Heart left ventricle (tissue), 16 donors: Measurements from ENCODE around the gene POU2AF1. TPM values are rescaled to one million over a fixed set of nuclear protein-coding genes. Genes with fewer than 3 reads are reported as not detected.

Source experiments
- ATAC-seq, 4 donors: fragments of 200-7000 bp; cut with Tn5 transposase; one replicate each; pipeline ENCODE4 v1.9.1; 2020 to 2022; ENCODE audit warnings: moderate library complexity in 4 of 4, mild to moderate bottlenecking in 3 of 4, moderate number of reproducible peaks in 1 of 4
- DNase-seq, 5 donors: peaks; one replicate each; pipeline ENCODE4 v3.0.0-alpha.2; 2020
- H3K27ac ChIP-seq, 12 donors: fragments of 200-600 bp; sonication (generic) in 4 of 12; one replicate each; pipeline versions ENCODE4 v1.5.0 to v1.8.0; 2016 to 2022; ENCODE audit warnings: mild to moderate bottlenecking in 2 of 12
- H3K27me3 ChIP-seq, 9 donors: fragments of 200-600 bp; sonication (generic) in 2 of 9; one replicate each; pipeline versions ENCODE4 v1.5.1 to v1.8.0; 2016 to 2022; ENCODE audit warnings: mild to moderate bottlenecking in 3 of 9
- H3K36me3 ChIP-seq, 9 donors: fragments of 200-600 bp; sonication (generic) in 2 of 9; one replicate each; pipeline versions ENCODE4 v1.5.0 to v1.8.0; 2018 to 2022; ENCODE audit warnings: mild to moderate bottlenecking in 2 of 9
- H3K4me1 ChIP-seq, 12 donors: fragments of 200-600 bp; sonication (generic) in 4 of 12; one replicate each; pipeline versions ENCODE4 v1.5.0 to v1.8.0; 2016 to 2022; ENCODE audit warnings: mild to moderate bottlenecking in 3 of 12
- H3K4me3 ChIP-seq, 12 donors: fragments of 200-600 bp; sonication (generic) in 4 of 12; one replicate each; pipeline versions ENCODE4 v1.5.0 to v1.8.0; 2017 to 2022; ENCODE audit warnings: mild to moderate bottlenecking in 9 of 12, moderate library complexity in 4 of 12
- H3K9me3 ChIP-seq, 12 donors: fragments of 200-600 bp; sonication (generic) in 4 of 12; one replicate each; pipeline versions ENCODE4 v1.5.0 to v1.8.0; 2016 to 2022; ENCODE audit warnings: mild to moderate bottlenecking in 1 of 12
- POLR2A ChIP-seq, 2 donors: fragments of 450-650 bp; IDR thresholded peaks; one replicate each; pipeline ENCODE4 v1.6.1; 2017; ENCODE audit warnings: antibody characterized with exemption in 2 of 2, mild to moderate bottlenecking in 2 of 2, moderate library complexity in 2 of 2
- WGBS, 4 donors: extraction: QIAGEN DNeasy Blood & Tissue Kit in 2 of 4; methylation state at CpG; one replicate each; pipeline versions ENCODE4 v1.1.5 to v1.1.7; 2013 to 2018; 5-methylcytosine and 5-hydroxymethylcytosine counted together
- intact Hi-C, 10 donors: fragments of 100-400 bp; cut with DNase I; formaldehyde crosslinking; loops; one replicate each; pipeline versions ENCODE4 v1.11.1 to v1.14.2; 2022
- polyA plus RNA-seq, 2 donors: library from polyadenylated mRNA; stranded (reverse); fragments of 200-250 nt; gene quantifications; one replicate each; pipeline ENCODE4 v1.2.3, GENCODE V29; 2013
- total RNA-seq, 9 donors: library from RNA; depleted of rRNA in 2 of 9; stranded (reverse); fragments of >200 nt in 2 of 9; fragmentation: NEBNext Ultra II Directional in 3 of 9; extraction: Animal tissue kit (Norgen Biotek cat#: 25700) in 3 of 9; gene quantifications; one replicate each; pipeline versions ENCODE4 v1.1.0 to v1.2.4, GENCODE V29; 2016 to 2023
- TF ChIP-seq, protein P1 (sequence below), 12 donors: fragments of 200-600 bp; sonication (generic) in 4 of 12; IDR thresholded peaks; one replicate each; pipeline versions ENCODE4 v1.5.0 to v1.8.0; 2018 to 2022; ENCODE audit warnings: antibody characterized with exemption in 12 of 12, mild to moderate bottlenecking in 5 of 12
- donor health status: ischemic (EF 13 %, LVEDD 7.1; RV severe dilation, severe dysfunction).
- donor health status: healthy with polysubstance abuse.
- donor health status: DM: no; HTN: yes; CAD: no.
- donor health status: DM: no; HTN: no; CAD: no.
- donor health status: ischemic (EF 25% LVEDD 6.9; RV normal size, moderate dysfunction).
- donor health status: ischemic (EF 25% LVEDD 5.7; RV mildly dilated, moderate dysfunction).
- donor health status: healthy.
- donor health status: DM: yes; HTN: yes; CAD: no.
- donor health status: ischemic (EF 35%, LVEDD 5.7; RV mildly dilated, moderate dysfunction).
- donor health status: nonischemic (EF 11% LVEDD 7.7; RV severe dilation, severe dysfunction).
- donor health status: DM: yes; HTN: yes; CAD: no.
- donor health status: PGD.
- donor health status: ischemic (EF 29% LVEDD 5.4; RV normal size, mild dysfunction).
- donor health status: nonischemic (EF 23%, LVEDD 6.1; RV moderate dilation, normal function).

The POU2AF1 gene
- total and polyA plus RNA-seq, 11 donors: 0.07 to 1.3 (median 0.24) TPM; not detected in 7

DNA sequence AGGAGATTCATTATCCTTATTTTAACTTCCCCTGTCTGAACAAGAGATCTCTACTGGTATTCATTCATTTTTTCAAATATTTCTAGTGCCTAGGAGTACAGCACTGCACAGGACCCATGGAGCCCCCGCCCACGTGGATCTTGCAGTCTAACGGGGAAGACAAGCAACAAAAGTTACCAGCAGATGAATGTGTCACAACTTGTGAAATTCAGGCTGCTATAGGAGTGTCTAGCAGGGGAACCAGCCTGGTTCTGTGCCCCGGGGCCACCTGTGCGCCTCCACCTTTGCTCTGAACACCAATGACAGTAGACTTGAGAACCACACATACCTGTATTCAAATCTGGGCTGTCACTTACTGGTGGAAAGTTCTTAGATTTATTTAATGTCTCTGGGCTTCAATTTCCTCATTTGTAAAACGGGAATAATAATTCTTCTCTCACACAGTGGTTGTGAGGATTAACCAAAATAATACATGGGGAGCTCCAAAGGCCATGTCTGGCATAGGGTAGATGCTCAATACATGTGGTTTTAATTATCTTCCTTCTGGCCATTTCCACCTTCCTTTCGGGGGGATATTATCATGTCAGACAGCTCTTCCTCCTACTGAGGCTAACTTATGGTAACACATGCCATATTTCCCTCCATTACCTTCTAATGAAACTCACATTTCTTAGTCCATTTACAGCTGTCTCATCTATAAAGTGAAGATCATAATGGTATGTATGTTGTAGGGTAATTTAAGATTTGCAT lies 17.8 kb downstream of the POU2AF1 start:
- H3K4me3 ChIP-seq: no peak overlapping the region
- TF ChIP-seq POLR2A (IDR thresholded peaks at IDR 0.05): no peak
- TF ChIP-seq, protein P1, sequence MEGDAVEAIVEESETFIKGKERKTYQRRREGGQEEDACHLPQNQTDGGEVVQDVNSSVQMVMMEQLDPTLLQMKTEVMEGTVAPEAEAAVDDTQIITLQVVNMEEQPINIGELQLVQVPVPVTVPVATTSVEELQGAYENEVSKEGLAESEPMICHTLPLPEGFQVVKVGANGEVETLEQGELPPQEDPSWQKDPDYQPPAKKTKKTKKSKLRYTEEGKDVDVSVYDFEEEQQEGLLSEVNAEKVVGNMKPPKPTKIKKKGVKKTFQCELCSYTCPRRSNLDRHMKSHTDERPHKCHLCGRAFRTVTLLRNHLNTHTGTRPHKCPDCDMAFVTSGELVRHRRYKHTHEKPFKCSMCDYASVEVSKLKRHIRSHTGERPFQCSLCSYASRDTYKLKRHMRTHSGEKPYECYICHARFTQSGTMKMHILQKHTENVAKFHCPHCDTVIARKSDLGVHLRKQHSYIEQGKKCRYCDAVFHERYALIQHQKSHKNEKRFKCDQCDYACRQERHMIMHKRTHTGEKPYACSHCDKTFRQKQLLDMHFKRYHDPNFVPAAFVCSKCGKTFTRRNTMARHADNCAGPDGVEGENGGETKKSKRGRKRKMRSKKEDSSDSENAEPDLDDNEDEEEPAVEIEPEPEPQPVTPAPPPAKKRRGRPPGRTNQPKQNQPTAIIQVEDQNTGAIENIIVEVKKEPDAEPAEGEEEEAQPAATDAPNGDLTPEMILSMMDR (IDR thresholded peaks at IDR 0.05): no peak
- no peaks in the 10 kb centered on the region for H3K27me3 ChIP-seq
- intact Hi-C loops: loop anchor here in 1 of 10 donors (5.0 kb wide), 1 partner anchor 41 kb away; no protein-coding TSS in a partner anchor
- H3K36me3 ChIP-seq: no peaks in the 10 kb centered on the region
- no peaks in the 10 kb centered on the region for H3K4me1 ChIP-seq
- ATAC-seq (no peak), DNase-seq (no peak)
- H3K9me3 ChIP-seq: no peaks in the 10 kb centered on the region
- 78 to 85% (median 83%) methylated on average over 7 of the region's 7 CpGs for WGBS, 4 donors
- no peak overlapping the region for H3K27ac ChIP-seq

GRCh38 chr11:111360150-111361043 lies 18.7 kb downstream of the POU2AF1 start:
- H3K27ac ChIP-seq: no peak overlapping the region
- H3K4me1 ChIP-seq: no peaks in the 10 kb centered on the region
- H3K9me3 ChIP-seq: no peaks in the 10 kb centered on the region
- no peak overlapping the region for H3K4me3 ChIP-seq
- intact Hi-C loops: loop anchor here in 1 of 10 donors (5.0 kb wide), 1 partner anchor 42 kb away; no protein-coding TSS in a partner anchor
- 66 to 76% (median 70%) methylated on average over 4 to 6 of the region's 6 CpGs for WGBS, 4 donors
- ATAC-seq: peak in 1 of 4 donors; percentile 31
- no peaks in the 10 kb centered on the region for H3K36me3 ChIP-seq
- no peak for DNase-seq
- no peak for TF ChIP-seq POLR2A (IDR thresholded peaks at IDR 0.05)
- TF ChIP-seq, protein P1 (IDR thresholded peaks at IDR 0.05): no peak
- H3K27me3 ChIP-seq: no peaks in the 10 kb centered on the region

DNA sequence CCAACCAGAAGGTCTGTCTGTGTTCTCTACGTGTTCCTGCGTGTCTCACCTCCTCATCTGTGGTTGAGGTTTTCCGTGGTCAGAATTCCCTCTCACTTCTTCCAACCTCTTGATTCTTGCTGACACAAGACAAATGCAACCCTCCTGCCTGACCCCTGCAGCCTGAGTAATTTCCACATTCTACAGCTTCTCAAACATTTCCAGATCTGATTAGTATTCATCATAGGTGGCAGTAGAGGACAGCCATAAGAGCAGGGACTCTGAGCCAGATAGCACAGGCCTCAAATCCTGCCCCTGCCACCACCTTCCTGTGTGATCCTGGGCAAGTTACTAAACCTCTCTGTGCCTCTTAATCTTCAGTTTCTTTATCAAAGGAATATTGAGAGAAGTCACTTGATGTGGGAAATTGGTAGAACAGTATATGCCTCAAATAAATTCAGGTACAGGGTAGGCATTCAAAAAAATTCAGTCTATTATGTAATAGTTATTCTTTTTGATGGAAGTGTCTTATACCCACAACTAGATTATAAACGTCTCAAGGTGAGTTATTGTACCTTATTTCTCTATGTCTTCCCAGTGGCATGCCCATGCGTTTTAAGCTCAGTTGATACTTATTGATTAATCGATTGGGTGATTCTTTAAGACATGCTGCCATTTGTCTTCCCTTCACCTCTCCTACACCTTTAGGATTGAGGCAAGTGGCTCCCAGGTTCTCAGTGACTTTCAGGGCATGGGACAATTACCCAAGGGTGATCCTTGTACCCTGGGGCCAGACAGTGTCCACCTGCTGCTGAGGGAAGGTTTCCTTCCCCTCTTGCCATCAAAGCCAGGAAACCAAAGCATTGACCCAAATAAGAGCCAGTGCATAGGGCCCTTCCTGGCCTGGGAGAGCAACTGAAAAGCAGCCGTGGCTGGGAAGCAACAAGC lies 19.6 kb downstream of the POU2AF1 start:
- Histone ChIP-seq H3K9me3 (no peaks in the 10 kb centered on the region), H3K4me3 (no peak overlapping the region), H3K36me3 (no peaks in the 10 kb centered on the region), H3K27me3 (no peaks in the 10 kb centered on the region), H3K27ac (no peak overlapping the region), H3K4me1 (no peaks in the 10 kb centered on the region)
- ATAC-seq: no peak
- DNase-seq: no peak
- WGBS, 4 donors: 85 to 92% (median 88%) methylated on average over 6 to 7 of the region's 7 CpGs
- no peak for TF ChIP-seq POLR2A (IDR thresholded peaks at IDR 0.05)
- TF ChIP-seq, protein P1 (IDR thresholded peaks at IDR 0.05): no peak
- intact Hi-C loops: loop anchor here in 1 of 10 donors (5.0 kb wide), 1 partner anchor 43 kb away; no protein-coding TSS in a partner anchor
